Stomach (tissue), 9 donors: ENCODE measurements around the gene TMC2. TPM values are rescaled to one million over a fixed set of nuclear protein-coding genes. Genes with fewer than 3 reads are reported as not detected.

Experiments
- DNase-seq, 2 donors: peaks; one replicate each; pipeline versions ENCODE4 v3.0.0 to v3.0.0-alpha.2; 2013 to 2019
- H3K27ac ChIP-seq, 5 donors: fragments of 200-600 bp in 4 of 5; sonication (generic) in 4 of 5; one replicate each; pipeline ENCODE4 v1.5.1; 2013 to 2019; ENCODE audit warnings: mild to moderate bottlenecking in 1 of 5, moderate library complexity in 1 of 5
- H3K27me3 ChIP-seq, 3 donors: fragments of 200-600 bp; sonication (generic); one replicate each; pipeline ENCODE4 v1.5.1; 2017 to 2019; ENCODE audit warnings: mixed run types in 1 of 3
- H3K36me3 ChIP-seq, 4 donors: fragments of 200-600 bp; sonication (generic); 1 replicate in 3 of 4; 2 replicates in 1 of 4; pipeline ENCODE4 v1.5.1; 2016 to 2019
- H3K4me1 ChIP-seq, 4 donors: fragments of 200-600 bp; sonication (generic); one replicate each; pipeline ENCODE4 v1.5.1; 2016 to 2019
- H3K4me3 ChIP-seq, 4 donors: fragments of 200-600 bp; sonication (generic) in 3 of 4; one replicate each; pipeline ENCODE4 v1.5.1; 2016 to 2019; ENCODE audit warnings: mild to moderate bottlenecking in 1 of 4
- H3K9me3 ChIP-seq, 4 donors: fragments of 200-600 bp; sonication (generic); one replicate each; pipeline ENCODE4 v1.5.1; 2016 to 2019
- CTCF ChIP-seq, 7 experiments: fragments of 450-650 bp in 4 of 7; fragments of 200-600 bp in 3 of 7; sonication (generic) in 3 of 7; IDR thresholded peaks; one replicate each; pipeline ENCODE4 v1.5.1; 2016 to 2019; ENCODE audit warnings: antibody characterized with exemption in 7 of 7, control low read depth in 2 of 7, mild to moderate bottlenecking in 1 of 7
- EP300 ChIP-seq: sonication (generic); formaldehyde crosslinking; IDR thresholded peaks from one replicate; pipeline ENCODE4 v1.6.1; 2017; ENCODE audit warnings: antibody characterized with exemption
- POLR2A ChIP-seq, 4 donors: fragments of 450-650 bp; IDR thresholded peaks; one replicate each; pipeline ENCODE4 v1.6.1; 2016; ENCODE audit warnings: antibody characterized with exemption in 4 of 4, control low read depth in 2 of 4, mild to moderate bottlenecking in 1 of 4, moderate library complexity in 1 of 4
- POLR2AphosphoS5 ChIP-seq, 3 donors: sonication (generic); formaldehyde crosslinking; IDR thresholded peaks; one replicate each; pipeline ENCODE4 v1.6.1; 2016; ENCODE audit warnings: antibody characterized with exemption in 3 of 3
- WGBS, 5 donors: extraction: QIAGEN DNeasy Blood & Tissue Kit in 3 of 5; methylation state at CpG; one replicate each; pipeline versions ENCODE4 v1.1.5 to v1.1.7; 2013 to 2018; 5-methylcytosine and 5-hydroxymethylcytosine counted together
- intact Hi-C: fragments of 100-400 bp; cut with DNase I; formaldehyde crosslinking; loops from one replicate; pipeline ENCODE4 v1.15.1; 2023; ENCODE audit warnings: low total_unique reads
- polyA plus RNA-seq, 3 donors: library from polyadenylated mRNA; stranded (reverse); fragments of 200-250 nt; gene quantifications; one replicate each; pipeline ENCODE4 v1.2.3, GENCODE V29; 2013
- total RNA-seq, 5 donors: library from RNA; depleted of rRNA; stranded (reverse); fragments of >200 nt; gene quantifications; one replicate each; pipeline versions ENCODE4 v1.1.0 to v1.2.3, GENCODE V29; 2014 to 2016
- donor health status: healthy with polysubstance abuse.
- donor health status: Bipolar disorder and iron deficiency.
- donor health status: healthy.

The TMC2 gene
- total and polyA plus RNA-seq, 8 donors = 0.03 TPM; not detected in 7

- no peaks in the 10 kb centered on the region for H3K9me3 ChIP-seq
- no peak overlapping the region for H3K27ac ChIP-seq
- DNase-seq = no peak
- WGBS, 5 donors = 34 to 41% (median 35%) methylated on average over 6 of the region's 6 CpGs
- H3K36me3 ChIP-seq = no peaks in the 10 kb centered on the region
- peaks cover 0 to 20% (median 12%) of the 10 kb centered on the region in 4 donors for H3K4me1 ChIP-seq
- no peak overlapping the region for H3K4me3 ChIP-seq
- intact Hi-C loops = no loop called here
- no peak for TF ChIP-seq CTCF (IDR thresholded peaks at IDR 0.05)
- peaks cover 0 to 38% (median 9%) of the 10 kb centered on the region in 3 donors for H3K27me3 ChIP-seq
Measured at GRCh38 chr20:2687514-2687913, 151.1 kb downstream of the TMC2 start.

GRCh38 chr20:2688041-2688591 is 151.7 kb downstream of the TMC2 start:
- H3K9me3 ChIP-seq = no peaks in the 10 kb centered on the region
- WGBS, 5 donors = 15 to 23% (median 18%) methylated on average over 18 of the region's 18 CpGs
- no peak overlapping the region for H3K27ac ChIP-seq
- peaks cover 0 to 20% (median 12%) of the 10 kb centered on the region in 4 donors for H3K4me1 ChIP-seq
- H3K27me3 ChIP-seq = peaks cover 0 to 38% (median 9%) of the 10 kb centered on the region in 3 donors
- peak; percentile 66 to 81 for DNase-seq
- intact Hi-C loops = no loop called here
- H3K4me3 ChIP-seq = no peak overlapping the region
- H3K36me3 ChIP-seq = no peaks in the 10 kb centered on the region
- TF ChIP-seq POLR2A (IDR thresholded peaks at IDR 0.05) (no peak), CTCF (IDR thresholded peaks at IDR 0.05) (peak in 5 of 7 experiments; percentile 16 to 53 (median 32))

GRCh38 chr20:2690213-2690612 is 153.8 kb downstream of the TMC2 start:
- intact Hi-C loops = no loop called here
- 75 to 89% (median 83%) methylated on average over 3 of the region's 3 CpGs for WGBS, 5 donors
- no peak for TF ChIP-seq EP300
- no peak for TF ChIP-seq POLR2AphosphoS5 (IDR thresholded peaks at IDR 0.05)
- no peak for TF ChIP-seq CTCF (IDR thresholded peaks at IDR 0.05)
- TF ChIP-seq POLR2A (IDR thresholded peaks at IDR 0.05) = no peak
- no peaks in the 10 kb centered on the region for H3K9me3 ChIP-seq
- H3K27ac ChIP-seq = no peak overlapping the region
- no peak overlapping the region for H3K4me3 ChIP-seq
- peaks cover 9 to 35% (median 24%) of the 10 kb centered on the region in 4 donors for H3K4me1 ChIP-seq
- H3K27me3 ChIP-seq = peaks cover 0 to 54% (median 20%) of the 10 kb centered on the region in 3 donors
- H3K36me3 ChIP-seq = no peaks in the 10 kb centered on the region
- no peak for DNase-seq

GRCh38 chr20:2690718-2691117 is 154.3 kb downstream of the TMC2 start:
- Histone ChIP-seq H3K27ac (no peak overlapping the region), H3K4me3 (no peak overlapping the region), H3K27me3 (peaks cover 0 to 54% (median 20%) of the 10 kb centered on the region in 3 donors), H3K36me3 (no peaks in the 10 kb centered on the region), H3K4me1 (peaks cover 9 to 35% (median 24%) of the 10 kb centered on the region in 4 donors), H3K9me3 (no peaks in the 10 kb centered on the region)
- 56 to 79% (median 70%) methylated on average over 6 of the region's 6 CpGs for WGBS, 5 donors
- DNase-seq = no peak
- intact Hi-C loops = no loop called here
- TF ChIP-seq CTCF (IDR thresholded peaks at IDR 0.05) (no peak), POLR2A (IDR thresholded peaks at IDR 0.05) (no peak), POLR2AphosphoS5 (IDR thresholded peaks at IDR 0.05) (no peak), EP300 (no peak)
